Measurements from ENCODE around the gene GNA12.
"Not testable (repeated sequence)": the region's sequence is repeated elsewhere in the genome, so short reads cannot be mapped to it uniquely, and the experiment has no call there.

GNA12 gene

GRCh38 chr7:2691932-2692439 lies 152.1 kb downstream of the GNA12 start:
- DNase-seq (ENCODE audit: low read depth), result not testable (repeated sequence)

- DNase-seq (ENCODE audit: low read depth), result no peak
Observed at GRCh38 chr7:2691011-2691707, 152.9 kb downstream of the GNA12 start.

DNA sequence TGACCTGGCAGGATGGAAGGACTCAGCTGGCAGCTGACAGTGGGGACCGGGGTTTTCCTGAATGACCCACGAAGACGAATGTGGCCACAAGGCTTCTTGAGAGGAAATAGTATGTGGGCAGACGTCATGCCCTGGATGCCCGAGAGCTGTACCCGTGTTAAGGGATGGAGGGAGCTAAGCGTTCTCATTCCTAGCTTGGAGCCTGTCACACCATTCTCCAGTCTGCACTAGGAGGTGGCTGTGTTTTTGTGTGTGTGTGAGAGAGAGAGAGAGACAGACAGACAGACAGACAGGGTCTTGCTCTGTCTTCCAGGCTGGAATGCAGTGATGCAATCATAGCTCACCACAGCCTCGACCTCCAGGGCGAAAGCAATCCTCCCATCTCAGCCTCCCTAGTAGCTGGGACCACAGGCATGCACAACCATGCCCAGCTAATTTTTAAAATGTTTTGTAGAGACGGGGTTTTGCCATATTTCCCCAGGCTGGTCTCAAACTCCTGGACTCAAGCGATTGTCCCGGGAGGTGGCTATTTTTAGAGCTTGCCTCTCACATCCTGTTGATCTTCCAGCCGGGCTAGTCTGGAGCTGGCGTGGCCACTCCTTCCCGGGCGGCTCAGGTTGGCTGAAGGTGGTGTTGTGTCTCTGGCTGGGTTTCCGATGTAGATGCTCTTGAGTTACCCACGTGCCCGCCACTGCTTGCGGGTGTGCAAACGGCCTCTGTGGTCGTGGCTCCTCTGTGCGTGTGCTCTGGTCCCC lies 154.0 kb downstream of the GNA12 start:
- DNase-seq (ENCODE audit: low read depth), result no peak

DNA sequence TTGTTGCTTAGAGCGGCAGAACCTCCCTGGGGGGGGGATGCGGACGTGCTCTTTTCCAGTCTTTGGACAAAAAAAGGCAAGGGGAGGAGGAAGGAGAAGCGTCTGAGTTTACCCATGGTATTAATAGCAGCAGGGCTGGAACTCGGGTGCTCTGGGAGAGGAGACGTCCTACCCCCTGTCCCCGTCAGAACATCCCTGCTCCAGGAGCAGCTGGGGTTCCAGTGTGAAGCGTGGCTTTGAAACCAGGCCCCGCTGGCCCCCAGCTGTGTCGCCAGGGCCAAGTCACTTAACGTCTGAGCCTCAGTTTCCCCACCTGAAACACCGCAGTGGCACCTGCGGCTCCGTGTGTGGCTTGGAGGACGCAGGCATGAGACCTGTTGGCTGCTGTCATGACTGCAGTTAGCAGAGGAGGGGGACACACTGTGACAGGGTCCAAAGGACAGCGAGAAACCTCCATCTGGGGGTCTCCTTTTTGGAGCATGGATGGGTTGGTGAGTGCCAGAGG lies 154.7 kb downstream of the GNA12 start:
- DNase-seq (ENCODE audit: low read depth), result no peak

- no peak for DNase-seq (ENCODE audit: low read depth)
Observed at GRCh38 chr7:2688409-2689342, 155.4 kb downstream of the GNA12 start.

DNA sequence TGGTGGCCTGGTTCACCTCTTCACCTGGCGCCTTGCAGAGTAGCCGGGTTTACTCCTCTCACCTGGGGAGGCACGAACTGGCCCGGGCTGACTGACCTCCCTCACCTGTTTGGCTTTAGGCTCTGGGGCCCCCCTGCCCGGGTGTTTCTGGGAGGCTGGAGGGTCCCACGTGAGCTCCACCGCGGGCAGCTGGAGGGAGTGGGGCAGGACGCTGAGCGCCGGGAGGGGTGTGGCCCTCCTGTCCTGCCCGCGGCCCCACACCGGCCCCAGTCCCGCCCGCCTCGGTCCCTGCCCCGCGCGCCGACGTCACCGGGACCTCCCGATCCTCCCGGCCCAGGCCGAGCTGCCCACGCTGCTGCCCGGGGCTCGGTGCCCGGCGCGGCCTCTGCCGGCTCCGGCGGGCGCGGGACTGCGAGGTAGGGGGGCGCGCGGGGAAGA lies 156.2 kb downstream of the GNA12 start, which contains the start of gene AMZ1:
Gene AMZ1, plus strand, starts transcription at position 322 of the 438 bp plus-strand sequence. CDS start 12,250 bp downstream, outside the sequence.
- DNase-seq (ENCODE audit: low read depth), result no peak

DNA sequence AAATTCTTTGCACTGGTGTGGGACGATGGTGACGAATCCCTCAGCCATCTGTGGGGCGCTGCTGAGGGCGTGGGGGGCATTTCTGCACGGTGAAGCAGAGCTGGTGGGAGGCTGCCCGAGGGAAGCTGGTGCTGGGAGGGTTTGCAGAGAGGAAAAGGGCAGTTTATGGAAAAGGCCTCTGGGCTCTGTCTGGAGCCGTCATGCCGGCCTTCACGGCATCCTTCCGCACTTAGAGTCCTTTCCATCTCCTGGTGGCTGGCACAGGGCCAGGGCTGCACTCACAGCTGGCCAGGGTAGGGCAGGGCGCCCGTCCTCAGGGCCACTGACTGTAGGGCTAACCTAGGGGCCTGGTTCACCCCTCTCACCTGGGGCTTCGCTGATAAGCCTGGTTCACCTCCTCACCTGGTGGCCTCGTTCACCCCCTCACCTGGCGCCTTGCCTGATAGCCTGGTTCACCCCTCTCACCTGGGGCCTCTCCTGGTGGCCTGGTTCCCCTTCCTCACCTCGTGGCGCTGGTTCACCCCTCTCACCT lies 156.7 kb downstream of the GNA12 start:
- DNase-seq (ENCODE audit: low read depth), result no peak

- no peak for DNase-seq (ENCODE audit: low read depth)
Observed at GRCh38 chr7:2686101-2686500, 158.0 kb downstream of the GNA12 start.

DNA sequence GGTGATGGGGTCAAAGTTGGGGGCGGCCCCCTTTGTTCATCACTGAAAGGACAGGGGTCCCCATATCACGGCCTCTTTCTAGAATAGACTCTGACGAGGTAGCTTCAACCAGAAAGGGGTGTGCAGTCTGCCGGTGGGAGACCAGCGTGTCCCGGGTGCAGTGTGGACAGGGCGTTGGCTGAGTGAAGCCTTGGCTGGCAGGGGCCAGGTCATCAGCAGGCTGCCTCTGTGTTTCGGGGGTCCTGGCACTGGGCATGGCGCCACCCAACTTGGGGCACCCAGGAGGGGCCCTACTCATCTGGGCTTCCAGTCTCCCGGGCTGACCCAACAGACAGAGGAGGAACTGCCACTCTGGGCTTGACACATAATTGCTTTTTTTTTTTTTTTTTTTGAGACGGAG lies 159.6 kb downstream of the GNA12 start:
- DNase-seq (ENCODE audit: low read depth), result no peak

- DNase-seq (ENCODE audit: low read depth), result no peak
Observed at GRCh38 chr7:2681929-2682799, 161.9 kb downstream of the GNA12 start.

DNA sequence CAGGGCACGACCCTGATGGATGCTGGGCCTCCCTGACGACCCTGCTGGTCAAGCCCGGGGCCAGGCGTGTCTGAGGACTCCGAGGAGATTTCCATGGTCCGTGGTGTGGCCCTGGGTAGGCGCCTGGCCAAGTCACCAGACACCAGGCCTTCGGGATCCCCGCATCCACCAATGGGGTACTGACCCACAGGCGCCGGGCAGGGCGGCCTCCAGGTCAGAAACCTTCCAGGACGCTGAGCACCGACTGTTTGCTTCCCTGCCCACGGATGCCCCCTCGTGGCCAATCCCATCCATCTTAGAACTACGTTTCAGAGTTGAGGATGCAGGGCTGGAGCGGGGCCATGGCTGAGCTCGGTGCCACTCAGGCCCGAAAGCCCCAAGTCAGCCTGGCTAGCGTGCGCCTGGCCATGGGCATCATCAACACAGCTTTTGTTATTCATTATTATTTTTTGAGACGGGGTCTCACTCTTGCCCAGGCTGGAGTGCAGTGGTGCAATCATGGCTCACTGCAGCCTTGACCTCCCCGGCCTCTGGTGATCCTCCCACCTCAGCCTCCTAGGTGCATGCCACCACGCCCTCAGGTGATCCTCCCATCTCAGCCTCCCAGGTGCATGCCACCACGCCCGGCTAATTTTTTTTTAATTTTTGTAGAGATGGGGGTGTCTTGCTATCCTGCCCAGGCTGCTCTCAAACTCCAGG lies 163.2 kb downstream of the GNA12 start:
- DNase-seq (ENCODE audit: low read depth), result peak; percentile 54

- no peak for DNase-seq (ENCODE audit: low read depth)
Observed at GRCh38 chr7:2680256-2680655, 163.9 kb downstream of the GNA12 start.

DNA sequence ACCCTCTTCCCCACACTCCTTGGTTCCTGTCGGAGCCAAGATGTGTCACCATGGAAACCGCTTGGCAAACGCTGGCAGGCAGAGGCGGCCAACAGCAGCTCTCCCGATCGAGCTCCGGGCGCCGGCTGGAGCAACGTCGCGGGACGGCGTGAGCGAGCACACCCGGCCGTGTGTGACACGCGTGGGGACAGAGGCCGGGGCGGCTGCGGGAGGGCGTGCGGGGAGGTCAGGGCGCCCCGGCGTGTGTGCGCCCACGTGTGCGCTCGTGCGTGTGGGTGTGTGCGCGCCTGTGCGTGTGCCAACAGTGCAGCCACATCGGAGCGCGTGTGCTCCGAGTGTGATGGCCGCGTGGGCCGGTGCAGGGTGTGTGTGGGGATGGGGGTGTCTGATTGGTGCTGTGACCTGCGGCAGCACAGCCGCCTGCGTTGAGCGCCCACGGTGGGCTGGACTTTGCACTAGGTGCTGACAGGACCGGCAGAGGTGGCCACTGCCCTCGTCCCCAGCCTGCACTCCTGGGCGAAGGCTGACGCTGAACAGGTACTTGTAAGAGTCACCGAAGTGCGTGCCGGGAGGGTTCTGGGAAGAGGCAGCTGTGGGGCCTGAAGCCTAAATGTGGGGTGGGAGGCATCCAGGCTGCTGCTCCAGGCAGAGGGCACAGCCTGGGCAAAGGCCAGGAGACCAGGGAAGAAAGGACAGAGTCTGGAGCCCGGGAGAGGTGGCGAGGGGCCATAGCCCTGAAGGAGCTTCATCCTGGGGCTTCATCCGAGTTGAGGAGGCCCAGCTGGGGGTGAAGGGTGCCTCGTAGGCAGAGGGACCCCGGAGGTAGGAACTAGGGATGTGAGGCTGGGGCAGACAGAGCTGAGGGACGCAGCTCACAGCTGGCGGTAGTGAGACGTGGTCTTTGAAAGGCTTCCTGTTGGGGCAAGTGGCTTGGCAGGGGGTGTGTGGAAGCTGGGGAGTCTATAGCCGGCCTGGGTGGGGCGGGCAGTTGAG lies 164.7 kb downstream of the GNA12 start:
- not testable (repeated sequence) for DNase-seq (ENCODE audit: low read depth)

DNA sequence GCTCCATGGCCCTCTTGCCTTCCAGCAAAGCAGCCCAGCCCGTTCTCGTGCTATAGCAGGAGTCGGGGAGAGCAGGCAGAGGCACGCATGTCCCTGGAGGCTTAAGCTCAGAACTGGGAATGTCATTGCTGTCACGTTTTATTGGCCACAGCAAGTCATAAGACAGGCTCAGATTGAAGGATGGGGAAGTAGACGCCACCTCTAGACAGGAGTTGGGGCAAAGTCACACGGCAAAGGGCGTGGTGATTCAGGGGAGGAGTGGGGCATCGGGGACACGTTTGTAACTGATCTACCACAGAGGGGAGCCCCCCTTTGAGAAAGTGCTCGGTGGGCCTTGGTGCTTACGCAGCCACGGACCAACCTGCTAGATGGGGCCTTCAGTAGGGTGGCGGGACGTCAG lies 165.7 kb downstream of the GNA12 start:
- DNase-seq (ENCODE audit: low read depth), result not testable (repeated sequence)
